GM18868 (cell line): Measurements from ENCODE around the gene FBXO45.
A peak's percentile ranks its signal among the peaks of the same experiment; 100 is the strongest.
"Not testable (repeated sequence)": the region's sequence is repeated elsewhere in the genome, so short reads cannot be mapped to it uniquely, and the experiment has no call there.

Experiments used
- ATAC-seq: cut with Tn5 transposase; IDR thresholded peaks from one replicate; pipeline ENCODE4 v1.9.1; 2021; ENCODE audit warnings: mild to moderate bottlenecking, moderate library complexity; ENCODE audit not compliant: unreplicated experiment

The FBXO45 gene

GRCh38 chr3:196568246-196569002 is at the start of gene FBXO45, which contains the start of gene WDR53:
TSS of gene FBXO45 (plus strand) at chr3:196568660. CDS start at chr3:196568985, 325 bp downstream.
TSS of gene WDR53 (minus strand) at chr3:196568554. CDS start at chr3:196561475, 7,079 bp downstream.
- ATAC-seq: peak; percentile 89

DNA sequence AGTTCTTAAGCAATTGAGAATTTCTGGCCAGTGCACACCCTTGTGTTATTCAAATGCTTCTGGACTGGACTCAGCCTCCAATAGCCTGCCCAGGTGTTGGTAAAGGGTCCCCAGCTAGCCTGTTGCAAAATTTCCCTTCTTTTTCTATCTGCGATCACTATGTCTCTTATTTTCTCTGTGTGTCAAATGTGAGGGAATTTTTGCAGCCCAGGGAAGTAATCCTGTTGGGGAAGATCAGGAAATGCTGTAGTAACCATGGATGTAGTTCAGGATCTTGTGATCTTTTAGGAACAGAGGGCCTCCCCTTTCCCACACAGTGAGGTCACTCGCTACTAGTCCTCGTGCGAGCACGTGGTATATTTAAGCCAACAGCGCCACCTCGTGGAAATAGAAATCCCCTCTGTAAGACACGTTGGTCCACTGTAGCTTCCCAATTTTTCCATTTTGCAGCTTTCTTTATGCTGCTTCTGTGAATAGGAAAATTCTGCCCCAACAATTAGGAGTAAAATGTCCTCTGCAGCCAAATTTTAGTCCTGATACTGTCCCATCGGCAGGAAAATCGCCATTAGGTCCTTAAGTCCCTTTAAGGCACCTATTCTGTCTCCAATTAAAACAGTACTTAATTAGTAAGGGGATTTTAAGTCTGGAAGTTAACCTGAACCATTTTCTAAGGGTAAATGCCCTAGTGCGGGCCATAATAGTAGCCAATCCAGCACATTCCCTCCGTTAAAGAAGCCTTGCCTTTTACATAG is 49.3 kb upstream of the FBXO45 start:
- ATAC-seq: no peak

GRCh38 chr3:196519718-196520082 is 48.8 kb upstream of the FBXO45 start:
- ATAC-seq: no peak

DNA sequence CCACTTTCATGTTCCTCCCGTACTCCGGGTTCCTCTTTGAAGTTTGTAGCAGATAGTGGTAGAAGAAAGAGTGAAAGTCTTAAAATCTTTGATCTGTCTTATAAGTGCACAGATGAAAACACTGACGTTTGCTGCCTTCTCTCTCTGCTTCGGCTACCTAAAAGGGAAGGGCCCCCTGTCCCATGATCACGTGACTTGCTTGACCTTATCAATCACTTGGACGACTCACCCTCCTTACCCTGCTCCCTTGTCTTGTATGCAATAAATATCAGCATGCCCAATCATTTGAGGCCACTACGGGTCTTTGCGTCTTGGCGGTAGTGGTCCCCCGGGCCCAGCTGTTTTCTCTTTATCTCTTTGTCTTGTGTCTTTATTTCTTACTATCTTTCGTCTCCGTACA is 47.2 kb upstream of the FBXO45 start:
- not testable (repeated sequence) for ATAC-seq

DNA sequence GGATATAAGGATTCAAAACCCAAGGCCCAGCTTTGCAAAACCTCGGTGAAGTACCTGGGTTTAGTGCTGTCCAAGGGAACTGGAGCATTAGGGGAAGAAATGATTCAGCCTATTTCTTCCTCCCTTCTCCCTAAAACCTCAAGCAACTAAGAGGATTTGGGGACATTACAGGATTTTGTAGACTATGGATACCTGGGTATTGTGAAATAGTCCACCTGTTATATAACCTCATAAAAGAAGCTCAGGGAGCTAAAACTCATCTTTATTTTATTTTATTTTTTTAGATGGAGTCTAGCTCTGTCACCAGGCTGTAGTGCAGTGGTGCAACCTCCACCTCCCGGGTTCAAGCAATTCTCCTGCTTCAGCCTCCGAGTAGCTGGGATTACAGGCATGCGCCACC is 44.6 kb upstream of the FBXO45 start:
- ATAC-seq: no peak

DNA sequence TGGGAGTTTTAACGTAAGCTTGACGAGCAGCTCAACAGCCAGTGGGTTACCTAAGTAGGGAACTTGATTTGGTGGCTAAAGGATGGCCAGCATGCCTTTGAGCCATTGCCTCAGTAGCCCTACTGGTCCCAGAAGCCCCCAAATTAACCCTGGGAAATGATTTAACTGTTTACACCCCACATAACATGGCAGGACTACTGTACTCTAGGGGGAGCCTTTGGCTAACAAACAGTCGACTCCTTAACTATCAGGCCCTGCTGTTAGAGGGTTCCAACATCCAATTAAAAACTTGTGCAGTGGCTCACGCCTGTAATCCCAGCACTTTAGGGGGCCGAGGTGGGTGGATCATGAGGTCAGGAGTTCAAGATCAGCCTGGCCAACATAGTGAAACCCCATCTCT is 43.9 kb upstream of the FBXO45 start:
- no peak for ATAC-seq

GRCh38 chr3:196525141-196525540 is 43.3 kb upstream of the FBXO45 start:
- no peak for ATAC-seq

DNA sequence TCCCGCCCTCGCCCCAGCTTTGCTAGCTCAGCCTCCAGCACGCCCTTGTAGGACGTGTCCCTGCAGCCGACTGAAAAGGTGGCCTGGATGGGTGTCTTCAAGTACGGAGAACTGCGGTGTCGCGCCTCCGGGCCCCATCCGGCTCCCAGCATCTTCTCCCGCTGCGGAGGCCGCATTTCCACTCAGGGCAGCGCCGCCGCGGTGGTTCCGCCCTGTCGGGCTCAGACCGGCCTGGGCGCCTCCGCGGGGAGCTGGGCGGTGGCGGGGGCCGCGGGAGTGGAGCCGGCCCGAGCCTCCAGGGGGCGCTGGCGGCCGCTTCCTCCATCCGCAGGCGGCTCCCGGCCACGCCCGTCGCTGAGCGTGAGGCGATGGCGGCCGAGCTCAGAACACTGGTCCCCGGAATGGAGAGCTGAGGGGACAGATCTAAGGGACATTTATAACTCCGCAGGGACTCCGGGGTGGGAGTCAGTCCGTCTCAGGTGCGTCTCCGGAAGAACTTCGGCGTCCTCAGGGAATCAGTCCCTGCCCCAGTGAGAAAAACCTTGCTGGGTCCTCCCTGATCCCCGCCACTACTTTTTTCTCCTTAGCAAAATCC is 39.7 kb upstream of the FBXO45 start:
- peak; percentile 85 for ATAC-seq

- no peak for ATAC-seq
These were observed 37.0 kb upstream of the FBXO45 start for GRCh38 chr3:196531418-196531817.

GRCh38 chr3:196533260-196533681 is 35.2 kb upstream of the FBXO45 start:
- no peak for ATAC-seq

DNA sequence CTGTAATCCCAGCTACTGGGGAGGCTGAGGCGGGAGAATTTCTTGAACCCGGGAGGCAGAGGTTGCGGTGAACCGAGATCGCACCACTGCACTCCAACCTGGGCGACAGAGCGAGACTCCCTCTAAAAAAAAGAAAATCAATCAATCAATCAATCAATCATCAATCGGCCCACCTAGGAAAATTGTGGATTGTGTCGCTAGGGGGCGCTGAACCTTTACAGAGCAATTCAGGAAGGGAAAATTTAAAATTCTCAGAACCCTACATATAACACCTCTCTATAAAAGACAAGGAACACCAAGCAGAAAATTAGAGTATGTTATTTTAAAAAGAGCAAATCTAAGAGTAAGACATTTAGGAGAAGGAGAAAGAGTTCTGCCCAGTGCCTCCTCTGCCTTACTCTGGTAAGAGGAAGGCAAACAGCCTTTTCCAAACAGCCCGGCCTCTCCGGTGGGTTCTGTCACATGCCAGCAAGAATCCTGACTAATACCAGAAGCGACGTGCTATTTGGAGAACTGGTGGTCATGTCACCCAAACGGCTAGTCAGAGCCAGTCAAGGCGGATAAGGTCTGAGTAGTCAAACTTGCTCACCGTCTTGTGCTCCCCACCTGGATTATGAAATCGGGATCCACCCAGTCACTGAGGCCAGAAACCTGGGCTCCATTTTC is 31.0 kb upstream of the FBXO45 start:
- ATAC-seq: no peak

GRCh38 chr3:196541684-196542445 is 26.6 kb upstream of the FBXO45 start:
- ATAC-seq: no peak

GRCh38 chr3:196544491-196544992 is 23.9 kb upstream of the FBXO45 start:
- ATAC-seq: no peak

DNA sequence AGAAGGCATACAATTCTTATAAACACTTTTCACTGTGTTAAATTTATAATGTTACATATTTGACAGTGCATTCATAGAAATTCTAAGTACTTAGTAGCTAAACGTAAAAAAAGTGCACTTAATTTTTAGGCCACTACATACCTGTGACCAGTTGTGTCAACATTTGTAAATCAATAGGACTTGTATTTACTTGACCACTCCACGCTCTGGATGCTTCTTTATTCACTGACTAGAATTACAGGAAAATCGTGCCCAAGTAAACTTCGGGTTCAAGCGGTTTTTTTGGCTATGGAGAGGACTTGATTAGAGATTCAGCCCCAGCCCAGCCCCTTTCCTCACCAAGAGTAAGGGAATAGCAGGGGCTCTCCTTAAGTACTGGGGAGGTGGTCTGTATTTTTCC is 21.9 kb upstream of the FBXO45 start:
- no peak for ATAC-seq

- ATAC-seq: no peak
These were observed 21.4 kb upstream of the FBXO45 start for GRCh38 chr3:196547067-196547466.

DNA sequence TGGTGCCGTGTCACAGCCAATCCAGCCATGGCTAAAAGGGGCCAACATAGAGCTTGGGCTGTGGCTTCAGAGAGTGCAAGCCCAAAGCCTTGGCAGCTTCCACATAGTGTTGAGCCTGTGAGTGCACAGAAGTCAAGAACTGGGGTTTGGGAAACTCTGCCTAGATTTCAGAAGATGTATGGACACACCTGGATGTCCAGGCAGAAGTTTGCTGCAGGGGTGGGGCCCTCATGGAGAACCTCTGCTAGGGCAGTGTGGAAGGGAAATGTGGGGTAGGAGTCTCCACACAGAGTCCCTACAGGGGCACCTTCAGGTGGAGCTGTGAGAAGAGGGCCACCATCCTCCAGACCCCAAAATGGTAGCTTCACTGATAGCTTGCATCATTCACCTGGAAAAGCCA is 19.1 kb upstream of the FBXO45 start:
- not testable (repeated sequence) for ATAC-seq

- not testable (repeated sequence) for ATAC-seq
These were observed 18.3 kb upstream of the FBXO45 start for GRCh38 chr3:196550172-196550571.

DNA sequence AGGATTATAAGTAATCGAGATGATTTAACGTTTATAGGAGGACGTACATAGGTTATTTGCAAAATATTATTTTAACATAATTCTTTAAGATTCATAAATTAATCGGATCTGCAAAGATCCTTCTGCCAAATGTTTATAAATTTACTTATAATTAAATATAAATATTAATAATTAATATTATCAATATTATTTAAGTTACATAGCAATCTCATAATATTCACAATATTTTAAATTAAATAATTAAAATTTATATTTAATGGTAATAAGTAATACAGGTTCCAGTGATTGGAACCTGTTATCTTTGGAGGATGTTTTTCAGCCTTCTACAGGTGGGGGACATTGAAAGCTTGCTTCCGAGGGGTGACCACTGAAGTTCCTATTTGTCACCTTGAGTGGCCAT is 16.2 kb upstream of the FBXO45 start:
- no peak for ATAC-seq

DNA sequence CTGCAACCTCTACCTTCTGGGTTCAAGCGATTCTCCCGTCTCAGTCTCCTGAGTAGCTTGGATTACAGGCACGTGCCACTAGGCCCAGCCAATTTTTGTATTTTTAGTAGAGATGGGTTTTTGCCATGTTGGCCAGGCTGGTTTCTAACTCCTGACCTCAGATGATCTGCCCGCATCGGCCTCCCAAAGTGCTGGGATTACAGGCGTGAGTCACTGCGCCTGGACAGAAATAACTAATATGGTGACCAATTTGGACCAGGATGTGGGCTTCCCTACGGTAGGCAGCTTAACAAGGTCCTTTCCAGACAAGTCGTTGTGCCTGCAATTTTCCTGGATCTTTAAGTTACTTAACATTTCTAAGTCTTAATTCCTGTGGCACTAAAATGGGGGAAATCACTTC is 14.9 kb upstream of the FBXO45 start:
- ATAC-seq: no peak

DNA sequence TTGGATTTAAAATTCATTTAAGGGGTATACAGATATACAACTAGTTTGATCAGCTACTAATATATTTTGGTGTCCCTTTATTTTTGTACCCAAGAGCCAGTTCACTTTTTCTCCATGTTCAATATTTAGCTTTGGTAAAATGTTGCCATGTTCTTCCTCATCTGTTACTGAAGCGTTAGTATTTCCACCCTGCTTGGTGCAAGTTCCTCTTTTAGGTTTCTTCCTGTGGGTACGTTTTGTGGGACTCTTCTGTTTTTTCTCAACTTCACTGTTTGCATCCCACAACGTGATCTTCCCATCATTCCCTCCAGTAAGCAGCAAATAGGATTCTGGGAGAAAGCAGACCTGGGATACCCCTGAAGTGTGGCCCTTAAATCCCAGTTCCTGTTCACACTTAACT is 14.3 kb upstream of the FBXO45 start:
- ATAC-seq: no peak
